Activated CD8-positive, alpha-beta T cell treated with anti-CD3 and anti-CD28 coated beads for 36 hours (primary cell): ENCODE results near the gene STAT6. TPM values are rescaled to one million over a fixed set of nuclear protein-coding genes. Genes with fewer than 3 reads are reported as not detected.
"Not testable (repeated sequence)": the region's sequence is repeated elsewhere in the genome, so short reads cannot be mapped to it uniquely, and the experiment has no call there.

ENCODE experiments used
- ATAC-seq: fragments of 200-7000 bp; cut with Tn5 transposase; one replicate; pipeline ENCODE4 v1.10.0; 2021; ENCODE audit warnings: mild to moderate bottlenecking, moderate library complexity
- CTCF ChIA-PET: fragments of 350-600 bp; sonication (Branson Sonifier 250); formaldehyde crosslinking; loops from one replicate; lab custom pipeline; 2021; ENCODE audit warnings: antibody characterized with exemption; lab: Charles Lee
- POLR2A ChIA-PET: fragments of 350-600 bp; sonication (Branson Sonifier 250); formaldehyde crosslinking; loops from one replicate; lab custom pipeline; 2021; ENCODE audit warnings: antibody characterized with exemption; lab: Charles Lee
- DNase-seq: peaks from one replicate; pipeline ENCODE4 v3.0.0-alpha.2; 2020
- H3K27ac Mint-ChIP-seq: one replicate; pipeline ENCODE4 v1.8.0; 2021; ENCODE audit warnings: mild to moderate bottlenecking, mixed read lengths
- H3K27me3 Mint-ChIP-seq: one replicate; pipeline ENCODE4 v1.8.0; 2021; ENCODE audit warnings: mixed read lengths
- H3K36me3 Mint-ChIP-seq: one replicate; pipeline ENCODE4 v1.8.0; 2021; ENCODE audit warnings: low read depth, mixed read lengths
- H3K4me1 Mint-ChIP-seq: one replicate; pipeline ENCODE4 v1.8.0; 2021; ENCODE audit warnings: low read depth, mixed read lengths
- H3K4me3 Mint-ChIP-seq: one replicate; pipeline ENCODE4 v1.8.0; 2021; ENCODE audit warnings: mild to moderate bottlenecking, moderate library complexity, mixed read lengths
- H3K9me3 Mint-ChIP-seq: one replicate; pipeline ENCODE4 v1.8.0; 2021; ENCODE audit warnings: mixed read lengths
- CTCF ChIP-seq: fragments of 200-600 bp; IDR thresholded peaks from one replicate; pipeline ENCODE4 v1.8.0; 2022; ENCODE audit warnings: antibody characterized with exemption, mild to moderate bottlenecking
- intact Hi-C: fragments of 100-400 bp; cut with micrococcal nuclease; formaldehyde crosslinking; loops from one replicate; pipeline ENCODE4 v1.10.0; 2022
- total RNA-seq, 2 experiments: library from RNA; stranded (reverse); gene quantifications; one replicate each; pipeline ENCODE4 v1.2.3, GENCODE V29; 2021

STAT6 gene
- total RNA-seq, 2 experiments from 2014 or later, result 207 to 209 TPM

- Mint-ChIP-seq H3K27me3 (no peaks in the 10 kb centered on the region), H3K4me1 (peaks cover 32% of the 10 kb centered on the region), H3K27ac (peak overlapping the region; percentile 6), H3K4me3 (no peak overlapping the region), H3K9me3 (no peaks in the 10 kb centered on the region), H3K36me3 (peaks cover 71% of the 10 kb centered on the region)
- DNase-seq, result no peak
- ChIA-PET POLR2A (interaction anchor here (1.5 to 1.9 kb wide), 2 partner anchors 9 to 53 kb away, joined by 5 to 7 read pairs; no protein-coding TSS in a partner anchor), CTCF (interaction anchor here (0.9 to 2.1 kb wide), 11 partner anchors 11 to 70 kb away, joined by 3 to 11 read pairs (median 4); partner anchors contain the start of gene ZBTB39)
- no peak for ATAC-seq
- TF ChIP-seq CTCF, result no peak
- intact Hi-C loops, result no loop called here
Measured at GRCh38 chr12:57057067-57057751, 54.0 kb downstream of the STAT6 start.

DNA sequence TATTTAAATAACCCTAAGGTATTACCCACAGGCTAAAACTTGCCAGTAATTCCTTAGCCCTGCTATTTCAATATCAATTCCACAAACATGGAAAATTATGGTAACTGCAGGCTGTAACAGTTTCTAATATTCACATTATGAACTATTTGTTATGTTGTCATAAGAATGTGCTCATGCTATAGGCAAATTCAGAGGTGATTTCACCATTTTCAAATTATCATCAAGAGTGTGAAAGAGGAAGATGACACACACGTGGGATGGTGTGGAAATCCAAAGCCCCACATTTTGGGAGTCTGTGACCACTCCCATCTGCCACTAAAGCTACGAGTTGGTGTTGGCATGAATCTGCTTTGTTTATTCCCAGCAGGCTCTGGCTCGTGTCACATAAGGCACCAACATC, 55.3 kb downstream of the STAT6 start:
- ChIA-PET POLR2A (interaction anchor here (0.6 to 1.0 kb wide), 2 partner anchors 30 to 219 kb away, joined by 3 read pairs; no protein-coding TSS in a partner anchor), CTCF (interaction anchor here (1.4 to 2.1 kb wide), 4 partner anchors 47 to 68 kb away, joined by 3 to 11 read pairs (median 5); no protein-coding TSS in a partner anchor)
- intact Hi-C loops, result no loop called here
- no peak for TF ChIP-seq CTCF
- Mint-ChIP-seq H3K4me1 (peaks cover 35% of the 10 kb centered on the region), H3K27me3 (no peaks in the 10 kb centered on the region), H3K4me3 (no peak overlapping the region), H3K36me3 (peaks cover 66% of the 10 kb centered on the region), H3K27ac (peak overlapping the region; percentile 35), H3K9me3 (no peaks in the 10 kb centered on the region)
- ATAC-seq, result no peak
- no peak for DNase-seq

DNA sequence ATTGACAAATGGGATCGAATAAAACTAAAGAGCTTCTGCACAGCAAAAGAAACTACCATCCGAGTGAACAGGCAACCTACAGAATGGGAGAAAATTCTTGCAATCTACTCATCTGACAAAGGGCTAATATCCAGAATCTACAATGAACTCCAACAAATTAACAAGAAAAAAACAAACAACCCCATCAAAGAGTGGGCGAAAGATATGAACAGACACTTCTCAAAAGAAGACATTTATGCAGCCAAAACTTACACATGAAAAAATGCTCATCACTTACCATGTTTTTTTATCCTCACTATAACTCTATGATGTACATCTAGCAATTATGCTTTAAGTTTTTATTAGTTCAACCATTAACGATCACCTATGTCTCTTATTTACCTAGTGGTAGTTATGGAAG, 57.3 kb downstream of the STAT6 start:
- POLR2A ChIA-PET, H3K27ac Mint-ChIP-seq: not testable (repeated sequence)

GRCh38 chr12:57053146-57053545, 58.0 kb downstream of the STAT6 start:
- H3K9me3 Mint-ChIP-seq, ATAC-seq, H3K27me3 Mint-ChIP-seq, intact Hi-C loops, DNase-seq, H3K4me3 Mint-ChIP-seq, H3K27ac Mint-ChIP-seq: not testable (repeated sequence)
- H3K36me3 Mint-ChIP-seq, result peaks cover 43% of the 10 kb centered on the region
- ChIA-PET CTCF (interaction anchor here (0.9 to 5.7 kb wide), 4 partner anchors 8 to 71 kb away, joined by 3 to 66 read pairs (median 4); no protein-coding TSS in a partner anchor), POLR2A (interaction anchor here (0.7 kb wide), 1 partner anchor 27 kb away, joined by 3 read pairs; no protein-coding TSS in a partner anchor)
- H3K4me1 Mint-ChIP-seq, result peaks cover 31% of the 10 kb centered on the region

More for the DNA sequence above, 57.3 kb downstream of the STAT6 start:
- DNase-seq, H3K4me3 Mint-ChIP-seq, CTCF ChIA-PET, H3K27me3 Mint-ChIP-seq, ATAC-seq, H3K9me3 Mint-ChIP-seq, intact Hi-C loops: not testable (repeated sequence)
- H3K36me3 Mint-ChIP-seq, result peaks cover 51% of the 10 kb centered on the region
- H3K4me1 Mint-ChIP-seq, result peaks cover 30% of the 10 kb centered on the region

- Mint-ChIP-seq H3K27ac (no peak overlapping the region), H3K36me3 (peaks cover 25% of the 10 kb centered on the region), H3K9me3 (no peaks in the 10 kb centered on the region), H3K27me3 (no peaks in the 10 kb centered on the region), H3K4me1 (peaks cover 41% of the 10 kb centered on the region), H3K4me3 (no peak overlapping the region)
- ChIA-PET CTCF (interaction anchor here (1.0 to 5.7 kb wide), 9 partner anchors 10 to 132 kb away, joined by 3 to 66 read pairs (median 5); no protein-coding TSS in a partner anchor), POLR2A (interaction anchor here (0.9 to 1.8 kb wide), 6 partner anchors 14 to 47 kb away, joined by 3 to 5 read pairs (median 4); no protein-coding TSS in a partner anchor)
- TF ChIP-seq CTCF, result no peak
- DNase-seq (no peak), ATAC-seq (no peak)
- intact Hi-C loops, result no loop called here
Measured at GRCh38 chr12:57051011-57051410, 60.2 kb downstream of the STAT6 start.
